SKM-1 (cell line): ENCODE measurements around the gene PSMD6.

Experiments
- DNase-seq: peaks from one replicate; lab custom pipeline; 2025; ENCODE audit not compliant: unreplicated experiment; lab: John Stamatoyannopoulos, UW

PSMD6 gene

GRCh38 chr3:63980019-63980418 is 43.3 kb downstream of the PSMD6 start:
- no peak for DNase-seq

DNA sequence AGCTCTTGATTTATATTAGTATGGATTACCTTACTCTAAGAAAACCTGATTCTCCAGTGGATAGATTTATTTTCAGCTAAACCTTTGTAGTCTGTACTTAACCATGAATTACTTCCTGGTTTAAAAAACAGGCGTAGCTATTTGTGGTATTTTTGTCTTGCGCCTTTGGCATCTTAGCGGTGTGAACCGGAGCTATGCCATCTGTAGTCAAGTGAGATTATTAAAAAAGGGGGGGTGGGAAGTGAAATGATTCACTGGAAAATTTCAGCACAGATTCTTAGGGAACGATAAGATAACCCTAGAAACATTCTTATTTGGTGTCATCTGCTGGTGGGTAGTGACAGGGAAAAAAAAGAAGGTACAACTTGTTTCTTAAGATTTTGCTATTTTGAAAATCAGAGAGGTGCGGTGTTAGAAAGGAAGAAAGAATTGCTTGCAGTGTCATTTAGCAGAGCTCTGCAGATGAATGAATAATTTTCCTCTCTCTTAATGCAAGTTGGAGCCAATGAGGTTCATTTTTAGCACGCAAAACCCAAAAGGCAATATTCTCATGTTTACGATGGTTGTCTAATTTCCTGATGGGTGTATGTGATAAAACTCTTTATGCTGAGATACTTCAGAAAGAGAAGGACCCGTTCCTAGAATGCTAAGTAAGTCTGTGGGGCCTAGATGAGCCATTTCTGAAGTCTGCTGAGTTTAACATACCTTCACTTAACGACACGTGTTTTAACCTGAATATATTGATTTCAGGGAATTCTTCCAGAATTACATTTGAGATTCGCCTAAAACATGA is 44.0 kb downstream of the PSMD6 start:
- DNase-seq: no peak

DNA sequence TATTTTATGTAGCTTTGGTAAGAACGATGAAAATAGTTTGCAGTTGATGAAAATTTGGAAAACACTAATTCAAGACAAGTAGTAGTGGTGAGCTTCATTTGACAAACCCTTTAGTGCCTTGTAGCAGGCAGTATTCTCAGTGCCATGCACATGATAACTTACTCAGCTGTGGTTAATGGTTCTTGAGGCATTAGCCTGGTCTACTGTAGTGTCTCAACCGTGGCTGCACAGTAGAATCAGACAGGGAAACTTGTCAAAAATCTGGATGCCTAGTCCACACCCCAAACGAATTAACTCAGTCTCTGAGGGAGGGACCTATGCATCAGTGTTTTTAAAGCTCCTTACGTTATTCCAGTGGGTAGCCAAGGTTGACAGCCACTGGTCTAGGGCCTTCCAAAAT is 45.4 kb downstream of the PSMD6 start:
- no peak for DNase-seq

DNA sequence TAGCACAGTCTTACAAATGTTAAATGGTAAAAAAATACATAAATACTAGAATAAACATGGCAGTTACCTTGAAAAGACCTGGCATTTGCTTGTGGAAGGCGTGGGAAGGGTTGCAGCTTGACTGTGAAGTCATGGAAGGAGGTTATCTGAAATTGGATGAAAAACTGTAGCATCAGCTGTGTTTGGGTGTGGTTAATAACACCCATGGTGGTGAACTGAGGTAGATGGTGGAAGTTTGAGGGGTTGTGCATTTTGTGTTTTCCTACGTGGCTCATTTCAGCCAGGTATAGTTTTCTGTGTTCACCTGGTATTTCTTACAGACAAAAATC is 46.5 kb downstream of the PSMD6 start:
- no peak for DNase-seq

- DNase-seq: peak; percentile 53
Measured at GRCh38 chr3:63976161-63976871, 47.0 kb downstream of the PSMD6 start.

- DNase-seq: no peak
Measured at GRCh38 chr3:63975723-63976122, 47.6 kb downstream of the PSMD6 start.

- no peak for DNase-seq
Measured at GRCh38 chr3:63974451-63974850, 48.8 kb downstream of the PSMD6 start.

GRCh38 chr3:63973406-63973805 is 49.9 kb downstream of the PSMD6 start:
- DNase-seq: no peak

DNA sequence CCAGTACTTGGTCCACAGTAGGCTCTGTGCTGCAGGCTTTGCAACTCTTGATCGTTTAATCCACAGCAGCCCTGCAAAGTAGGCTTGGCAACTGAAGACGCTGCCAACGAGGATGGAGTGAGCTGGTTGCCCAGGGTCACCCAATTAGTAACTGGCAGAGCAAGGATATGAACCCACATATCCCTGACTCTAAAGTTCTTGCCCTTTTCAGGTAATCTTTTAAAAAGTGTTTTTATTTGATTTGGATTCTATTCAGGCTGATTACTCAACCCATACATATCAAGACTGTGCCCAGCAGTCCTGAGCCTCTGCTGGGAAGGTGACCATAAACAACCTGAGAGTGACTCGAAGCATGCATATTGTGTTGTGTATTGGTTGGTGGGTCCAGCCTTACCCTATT is 50.3 kb downstream of the PSMD6 start:
- no peak for DNase-seq

- DNase-seq: no peak
Measured at GRCh38 chr3:63972196-63972595, 51.1 kb downstream of the PSMD6 start.

- no peak for DNase-seq
Measured at GRCh38 chr3:63970631-63971475, 52.4 kb downstream of the PSMD6 start.

DNA sequence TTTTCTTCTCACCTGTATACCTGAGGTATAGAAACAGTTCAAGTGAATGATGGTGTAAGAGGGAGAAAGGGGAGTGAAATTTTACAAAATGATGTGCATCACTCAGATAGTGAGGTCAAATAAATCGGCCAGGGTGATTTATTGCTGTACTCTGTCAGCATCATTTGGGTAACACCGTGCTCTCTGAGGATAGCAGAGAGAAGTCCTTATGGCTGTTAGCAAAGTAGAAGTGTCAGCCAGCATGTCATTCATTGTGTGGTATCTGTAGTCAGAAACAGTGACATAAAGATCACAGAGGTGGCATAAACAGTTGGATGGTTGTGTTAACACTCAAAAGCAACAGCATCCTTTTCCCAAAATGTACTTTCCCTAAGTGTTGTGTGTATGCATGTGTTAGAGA is 53.4 kb downstream of the PSMD6 start:
- DNase-seq: no peak

GRCh38 chr3:63968612-63969350 is 54.5 kb downstream of the PSMD6 start:
- no peak for DNase-seq

- DNase-seq: peak; percentile 33
Measured at GRCh38 chr3:63967675-63968611, 55.4 kb downstream of the PSMD6 start.

- no peak for DNase-seq
Measured at GRCh38 chr3:63966871-63967270, 56.4 kb downstream of the PSMD6 start.

DNA sequence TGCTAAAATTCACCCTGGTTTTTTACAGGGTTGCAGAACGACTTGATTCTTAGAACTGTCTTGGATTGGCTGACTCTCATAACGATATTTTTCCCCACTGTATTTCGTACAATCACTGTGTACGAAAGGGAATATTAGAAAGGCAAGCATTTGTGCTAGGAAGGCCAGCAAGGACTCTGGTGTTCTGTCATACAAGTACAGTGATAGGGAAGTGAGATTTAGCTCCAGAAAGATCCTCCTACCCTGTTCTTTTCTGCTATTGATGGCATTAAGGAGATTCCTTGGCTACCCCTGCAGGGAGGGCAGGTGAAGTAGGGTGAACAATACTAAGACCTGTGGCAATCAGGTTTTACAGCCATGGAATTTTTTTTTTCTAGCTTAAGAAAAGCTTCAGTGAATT is 57.3 kb downstream of the PSMD6 start:
- no peak for DNase-seq

DNA sequence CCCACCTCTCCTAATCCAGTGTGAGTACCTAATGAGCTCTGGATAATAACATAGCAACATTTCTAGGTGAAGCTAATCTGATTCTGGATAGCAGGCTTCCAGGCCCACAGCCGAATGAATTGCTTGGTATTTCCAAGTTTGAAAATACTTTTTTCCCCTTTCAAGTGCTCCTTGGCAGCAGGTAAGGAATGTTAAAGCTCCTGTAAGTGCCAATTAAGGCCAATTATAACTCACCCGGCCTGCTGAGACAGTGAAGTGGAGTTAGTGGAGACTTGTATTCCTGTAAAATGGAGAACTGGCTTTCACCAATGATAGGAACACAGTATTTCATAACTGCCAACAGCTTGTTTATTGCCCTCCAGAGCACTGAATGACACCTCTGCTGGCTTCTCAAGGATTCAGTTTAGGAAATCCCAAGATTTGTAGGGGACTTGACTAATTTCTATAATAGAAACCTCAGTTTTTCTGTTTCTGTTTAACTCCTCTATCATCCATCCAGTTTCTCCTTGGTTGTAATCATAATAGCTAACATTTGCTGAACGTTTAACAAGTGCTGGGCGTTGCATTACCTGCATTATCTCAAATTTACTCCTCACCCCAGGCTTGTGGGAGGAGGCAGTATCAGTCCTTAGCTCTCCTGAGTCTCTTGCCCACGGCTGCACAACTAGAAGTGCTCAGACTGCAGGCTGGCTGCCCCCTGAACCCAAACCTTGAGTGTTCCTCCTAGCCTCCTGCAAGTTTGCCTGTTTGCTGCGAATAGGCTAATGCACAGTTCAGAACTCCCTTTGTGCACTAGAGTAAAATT is 58.4 kb downstream of the PSMD6 start:
- no peak for DNase-seq

DNA sequence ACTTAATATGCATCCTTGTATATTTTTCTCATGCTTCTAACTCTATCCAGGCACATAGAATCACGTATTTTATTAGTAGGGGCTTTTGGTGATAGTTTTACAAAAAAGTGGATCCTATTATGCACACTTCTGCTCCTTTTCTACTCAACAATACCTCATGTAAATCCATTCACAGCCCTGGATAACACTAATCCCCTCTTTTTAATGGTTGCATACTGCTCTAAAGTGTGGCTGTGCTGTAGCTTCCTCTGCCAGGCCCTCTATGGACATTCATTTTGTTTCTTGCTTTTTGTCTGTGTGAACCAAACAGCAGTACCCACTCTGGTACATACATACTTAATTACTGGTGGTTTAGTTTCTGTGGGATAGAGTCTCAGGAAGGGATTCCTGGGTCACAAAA is 59.8 kb downstream of the PSMD6 start:
- DNase-seq: no peak

DNA sequence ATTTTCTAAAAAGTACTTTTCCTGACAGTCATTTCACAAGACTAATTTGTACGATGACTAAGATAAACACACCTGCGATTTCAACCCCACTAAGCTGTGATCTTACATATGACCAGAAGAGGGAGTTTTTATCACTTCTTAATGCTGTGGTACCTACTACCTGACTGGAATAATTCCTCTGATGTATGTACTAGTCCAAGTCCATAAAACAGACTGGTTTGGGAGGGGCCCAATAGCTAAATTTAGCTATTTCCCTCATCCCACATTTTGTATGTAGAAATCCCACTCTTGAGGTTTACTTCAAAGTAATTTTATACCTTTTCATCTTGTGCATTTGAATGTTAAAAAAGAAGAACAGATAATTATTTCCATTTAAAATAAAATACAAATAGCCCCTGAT is 61.4 kb downstream of the PSMD6 start:
- no peak for DNase-seq
